CD4-positive, alpha-beta T cell treated with Interleukin-6 at 100 ng/mL for 8 hours (primary cell): ENCODE data around the gene MRPS27.
"Not testable (repeated sequence)": the region's sequence is repeated elsewhere in the genome, so short reads cannot be mapped to it uniquely, and the experiment has no call there.

Experiments used
- DNase-seq: peaks from one replicate; pipeline ENCODE4 v3.0.0-alpha.2; 2020; ENCODE audit warnings: mixed read lengths, low spot score

Gene MRPS27

DNA sequence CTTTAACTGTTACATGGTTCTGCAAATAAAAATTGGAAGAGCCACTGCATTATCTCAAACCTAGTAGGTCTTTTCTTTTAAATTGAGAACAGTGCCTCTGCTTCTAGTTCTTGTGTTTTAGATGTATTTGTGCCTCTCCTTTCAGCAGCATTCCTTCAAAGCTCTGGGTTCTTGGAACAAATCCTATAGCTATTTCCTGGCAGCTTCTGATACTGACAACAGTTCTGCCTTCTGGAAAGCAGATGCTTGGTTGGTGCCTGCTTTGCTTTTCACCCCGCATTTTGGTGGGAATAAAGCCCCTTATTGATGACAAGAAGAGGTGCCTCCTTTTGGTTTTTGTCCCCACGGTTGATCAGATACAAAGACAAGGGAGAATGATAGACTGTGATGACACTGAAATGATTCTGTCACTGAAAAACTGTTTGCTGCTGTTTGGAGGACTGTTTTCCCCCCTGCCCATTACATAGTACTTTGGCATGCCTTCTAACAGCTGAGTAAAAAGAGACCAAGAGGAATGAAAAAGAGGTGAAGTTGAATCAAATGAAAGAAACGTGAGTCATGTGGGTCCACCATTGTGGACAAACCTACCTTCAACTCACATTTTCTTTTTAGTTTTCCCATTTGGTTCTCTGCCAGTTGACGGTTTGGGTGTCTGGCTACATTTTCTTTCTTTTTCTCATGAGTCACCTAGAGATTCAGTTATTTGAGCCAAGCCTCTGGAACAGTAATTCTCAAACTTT, 5.7 kb upstream of the MRPS27 start:
- DNase-seq: no peak

DNA sequence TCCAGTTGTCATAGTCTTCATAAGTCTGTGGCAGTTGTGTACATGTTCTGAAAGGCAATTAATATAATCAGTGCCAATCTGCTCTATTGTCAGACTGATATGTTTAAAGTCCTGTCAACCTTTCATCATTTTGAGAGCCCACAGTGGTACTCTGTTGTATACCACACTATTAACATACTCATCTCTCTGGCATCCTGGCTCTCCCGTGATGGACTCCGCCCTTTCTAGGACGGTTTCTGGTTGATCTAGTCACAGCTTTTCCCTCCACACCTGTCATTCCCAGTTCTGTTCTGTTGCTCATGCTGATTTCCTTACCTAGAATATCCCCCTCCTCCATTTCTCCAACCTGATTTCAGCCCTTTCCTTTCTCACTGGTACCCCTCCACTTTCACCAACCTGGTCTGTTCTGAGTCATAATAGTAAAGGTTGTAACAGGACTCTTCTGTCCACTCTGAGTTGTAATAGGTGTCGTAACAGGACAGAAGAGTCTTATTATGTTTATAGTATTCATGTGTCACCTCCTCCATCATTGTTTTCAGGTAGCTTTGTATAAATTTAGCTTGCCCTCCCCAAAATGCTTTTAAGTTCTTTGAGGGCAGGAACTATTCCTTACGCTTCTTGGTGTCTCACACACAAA, 4.3 kb upstream of the MRPS27 start:
- no peak for DNase-seq

- DNase-seq: not testable (repeated sequence)
These were observed 535 bp downstream of the MRPS27 start for GRCh38 chr5:72319435-72319975.

GRCh38 chr5:72314571-72315172, 5.4 kb downstream of the MRPS27 start:
- DNase-seq: no peak

DNA sequence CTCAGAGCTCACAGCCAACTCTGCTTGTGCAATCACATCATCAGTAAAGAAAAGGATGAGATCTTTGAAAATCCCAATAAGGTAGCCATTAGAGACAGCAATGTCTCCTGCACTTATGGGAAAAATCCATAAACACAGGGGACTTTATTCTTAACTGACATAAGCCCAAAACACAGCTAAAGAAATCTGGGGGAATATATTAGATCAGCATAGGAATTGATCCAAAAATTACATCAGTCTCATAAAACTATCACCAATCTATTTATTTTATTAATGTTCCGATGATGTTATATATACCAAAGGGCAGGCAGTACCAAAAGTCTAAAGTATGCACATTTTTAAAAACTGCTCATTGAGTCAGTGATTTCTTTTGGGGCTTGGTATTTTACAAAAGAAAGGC, 6.9 kb downstream of the MRPS27 start:
- DNase-seq: no peak

- DNase-seq: no peak
These were observed 11.2 kb downstream of the MRPS27 start for GRCh38 chr5:72308853-72309191.

DNA sequence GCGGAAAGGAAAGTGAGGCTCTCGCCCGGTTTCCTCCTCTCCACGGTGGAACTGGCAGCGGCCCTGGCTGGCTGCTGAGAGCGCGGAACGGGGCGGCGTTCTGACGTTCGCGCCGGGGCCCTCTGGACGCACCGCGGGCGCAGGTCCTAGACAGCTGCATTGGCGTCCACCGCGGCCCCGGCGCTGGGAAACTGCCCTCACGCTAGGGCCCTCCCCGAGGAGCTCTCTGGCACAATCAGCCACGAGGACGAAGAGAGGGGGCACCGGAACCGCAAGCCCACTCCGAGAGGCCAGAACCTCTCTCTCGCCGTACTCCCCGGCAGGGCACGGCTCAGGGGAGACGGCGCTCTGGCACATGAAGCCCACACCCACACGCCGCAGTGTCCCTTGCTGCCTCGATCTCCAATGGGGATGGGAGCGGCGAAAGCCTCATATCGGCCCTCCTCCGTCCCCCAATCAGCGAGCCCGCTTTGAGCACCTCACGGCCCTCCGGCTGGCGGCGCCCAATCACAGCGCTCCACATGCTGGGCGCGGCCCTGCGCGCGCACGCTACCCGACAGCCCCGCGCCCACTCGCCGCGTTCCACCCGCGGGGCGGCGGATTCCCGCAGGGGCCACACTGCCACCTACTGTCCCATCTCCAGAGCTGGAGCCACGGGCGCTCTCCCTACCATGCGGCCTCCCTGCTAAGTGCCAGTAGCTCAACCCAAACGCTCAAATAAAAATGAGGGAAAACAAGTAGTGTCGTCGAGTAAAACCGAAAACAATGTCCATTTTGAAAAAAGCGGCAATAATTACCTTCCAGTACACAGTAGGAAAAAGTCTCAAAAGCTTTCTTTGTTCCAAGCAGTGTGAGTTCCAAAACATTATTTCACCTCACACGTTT, 11.8 kb downstream of the MRPS27 start:
- peak; percentile 95 for DNase-seq

- no peak for DNase-seq
These were observed 12.5 kb downstream of the MRPS27 start for GRCh38 chr5:72307573-72307967.

DNA sequence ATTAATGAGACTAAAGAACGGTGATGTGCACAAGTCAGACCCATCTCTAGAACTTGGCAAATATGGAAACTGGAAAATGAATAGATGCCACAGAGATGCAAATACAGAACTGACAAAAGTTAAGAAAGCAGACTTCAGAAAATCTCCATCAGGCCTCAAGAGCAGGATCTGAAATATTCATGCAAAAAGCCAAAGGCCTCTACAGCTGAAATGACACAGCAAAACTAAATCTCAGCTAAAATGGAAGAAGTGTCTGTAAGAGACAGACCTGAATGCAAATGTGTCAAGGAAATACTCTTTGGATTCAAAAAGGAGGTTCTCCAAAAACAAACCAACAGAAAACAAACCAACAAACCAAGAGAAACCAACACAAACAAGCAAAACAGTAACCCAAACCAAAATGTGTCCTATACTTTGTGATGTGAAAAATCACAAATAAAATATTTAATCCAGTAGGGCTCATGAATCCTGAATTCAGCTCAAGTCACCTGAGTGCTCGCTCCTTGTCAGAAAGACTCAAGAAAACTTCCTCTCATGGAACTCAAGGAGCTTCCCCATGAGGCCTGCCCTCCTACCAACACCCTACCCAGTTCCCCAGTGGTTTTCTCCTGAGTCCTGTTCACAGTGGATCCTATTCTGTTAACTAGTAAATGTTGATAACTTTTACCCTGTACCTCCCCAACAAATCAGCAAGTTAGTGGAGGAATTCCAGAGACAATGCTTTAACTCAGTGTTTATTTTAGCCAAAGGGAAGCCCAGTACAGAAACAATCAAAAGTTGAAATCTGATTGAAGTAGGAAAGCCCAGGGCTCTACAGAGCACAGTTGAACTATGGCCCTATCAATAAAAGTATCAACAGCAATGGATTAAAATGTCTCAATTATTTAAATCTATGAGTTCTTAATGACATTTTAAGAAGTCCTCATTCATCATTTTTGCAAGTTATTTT, 14.6 kb downstream of the MRPS27 start:
- no peak for DNase-seq

- DNase-seq: no peak
These were observed 17.9 kb downstream of the MRPS27 start for GRCh38 chr5:72302171-72302570.

DNA sequence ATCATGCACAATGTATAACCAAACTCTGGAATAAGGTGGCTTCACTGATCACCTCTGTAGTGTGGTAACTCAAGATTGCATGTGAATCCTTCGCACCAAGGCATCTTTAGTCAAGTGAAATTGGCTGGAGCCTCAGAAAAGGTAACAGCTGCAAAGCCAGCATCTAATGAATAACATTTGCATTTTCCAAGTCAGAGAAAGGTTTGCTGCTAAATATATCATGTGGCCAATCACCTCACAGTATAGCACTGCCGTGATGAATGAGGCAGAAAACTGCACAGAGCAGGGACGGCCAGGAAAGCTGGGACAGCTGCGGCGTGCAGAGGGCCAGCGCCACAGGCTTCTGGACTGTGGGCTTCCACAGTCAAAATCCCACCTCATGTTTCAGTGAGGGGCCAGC, 18.5 kb downstream of the MRPS27 start:
- DNase-seq: no peak

GRCh38 chr5:72300590-72301339, 19.3 kb downstream of the MRPS27 start:
- DNase-seq: no peak

GRCh38 chr5:72298711-72299110, 21.3 kb downstream of the MRPS27 start:
- DNase-seq: no peak

GRCh38 chr5:72298136-72298535, 21.9 kb downstream of the MRPS27 start:
- DNase-seq: not testable (repeated sequence)

DNA sequence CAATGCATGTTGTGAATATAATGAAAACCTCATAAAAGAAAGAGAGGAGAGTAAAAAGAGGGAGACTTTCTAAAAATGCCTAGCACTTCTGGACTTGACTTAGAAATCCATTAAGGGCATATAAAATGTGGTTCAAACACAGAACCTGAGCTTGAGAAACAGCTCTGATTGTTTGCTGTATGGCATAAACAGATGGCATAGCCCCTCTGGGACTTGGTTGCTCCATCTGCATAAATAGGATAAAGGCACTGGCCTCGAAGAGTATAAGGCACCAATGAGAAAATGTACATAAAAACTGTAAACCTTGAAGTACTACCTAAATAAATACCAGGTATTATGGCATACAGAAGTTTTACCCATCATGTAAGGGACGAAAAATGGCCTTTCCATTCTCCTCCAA, 23.8 kb downstream of the MRPS27 start:
- DNase-seq: no peak

- DNase-seq: no peak
These were observed 24.5 kb downstream of the MRPS27 start for GRCh38 chr5:72295539-72295938.

DNA sequence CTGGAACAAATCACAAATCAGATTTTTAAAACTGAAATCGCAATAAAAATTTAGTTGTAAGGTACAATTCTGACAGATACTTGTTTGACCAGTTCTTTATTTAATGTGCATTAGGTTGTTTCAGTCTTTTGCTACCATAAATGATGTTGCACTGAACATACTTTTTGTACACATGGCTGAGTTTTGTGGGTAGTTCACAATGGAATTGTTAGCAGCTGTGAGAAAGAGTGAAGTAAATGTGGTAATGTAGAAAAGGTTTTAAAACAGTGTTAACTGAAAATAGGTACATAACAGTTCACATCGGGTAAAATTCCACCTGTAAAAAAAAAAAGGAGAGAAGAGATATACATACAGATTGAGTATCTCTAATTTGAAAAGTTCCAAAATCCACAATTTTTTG, 25.6 kb downstream of the MRPS27 start:
- no peak for DNase-seq

- DNase-seq: no peak
These were observed 26.5 kb downstream of the MRPS27 start for GRCh38 chr5:72293495-72294055.

GRCh38 chr5:72292411-72292810, 27.6 kb downstream of the MRPS27 start:
- DNase-seq: no peak

- no peak for DNase-seq
These were observed 28.4 kb downstream of the MRPS27 start for GRCh38 chr5:72291601-72292000.
